ENCODE measurements around the gene TNFRSF19.
"Not testable (repeated sequence)": the region's sequence is repeated elsewhere in the genome, so short reads cannot be mapped to it uniquely, and the experiment has no call there.

The TNFRSF19 gene

GRCh38 chr13:23674795-23675640, 104.8 kb downstream of the TNFRSF19 start:
- Histone ChIP-seq H3K4me3 (IDR thresholded peaks at IDR 0.05; ENCODE audit: insufficient read depth, low read depth, low read length) (no peak overlapping the region), H3K4me1 (ENCODE audit: low read depth, poor library complexity, severe bottlenecking) (peaks cover 14% of the 10 kb centered on the region), H3K36me3 (ENCODE audit: insufficient read depth) (no peaks in the 10 kb centered on the region), H3K79me2 (ENCODE audit: insufficient read depth, low read depth) (no peaks in the 10 kb centered on the region), H4K20me1 (ENCODE audit: insufficient read depth) (no peaks in the 10 kb centered on the region), H3K27ac (no peak overlapping the region), H3K4me2 (no peak overlapping the region), H2AFZ (ENCODE audit: low read depth) (no peak overlapping the region), H3K27me3 (ENCODE audit: insufficient read depth, low read depth) (no peaks in the 10 kb centered on the region), H3K9ac (no peak overlapping the region)
- no peak for TF ChIP-seq CTCF (conservative IDR thresholded peaks at IDR 0.05; ENCODE audit: low read depth, low read length)

- peaks cover 14% of the 10 kb centered on the region for H3K4me1 ChIP-seq (ENCODE audit: low read depth, poor library complexity, severe bottlenecking)
- not testable (repeated sequence) for H3K27me3 ChIP-seq (ENCODE audit: insufficient read depth, low read depth); H4K20me1 ChIP-seq (ENCODE audit: insufficient read depth); H3K4me2 ChIP-seq; H3K4me3 ChIP-seq (IDR thresholded peaks at IDR 0.05; ENCODE audit: insufficient read depth, low read depth, low read length); H2AFZ ChIP-seq (ENCODE audit: low read depth); H3K36me3 ChIP-seq (ENCODE audit: insufficient read depth); H3K79me2 ChIP-seq (ENCODE audit: insufficient read depth, low read depth); H3K27ac ChIP-seq; H3K9ac ChIP-seq
Observed at GRCh38 chr13:23677679-23678288, 107.6 kb downstream of the TNFRSF19 start.

- H3K36me3 ChIP-seq (ENCODE audit: insufficient read depth): no peaks in the 10 kb centered on the region
- H3K4me2 ChIP-seq: peak overlapping the region; percentile 39; the same call in 1 of the 2 replicates
- H3K4me3 ChIP-seq (IDR thresholded peaks at IDR 0.05; ENCODE audit: insufficient read depth, low read depth, low read length): no peak overlapping the region
- H2AFZ ChIP-seq (ENCODE audit: low read depth): peak overlapping the region; percentile 16; the same call in 1 of the 2 replicates
- peaks cover 14% of the 10 kb centered on the region for H3K4me1 ChIP-seq (ENCODE audit: low read depth, poor library complexity, severe bottlenecking)
- TF ChIP-seq CTCF (conservative IDR thresholded peaks at IDR 0.05; ENCODE audit: low read depth, low read length): no peak
- no peaks in the 10 kb centered on the region for H4K20me1 ChIP-seq (ENCODE audit: insufficient read depth)
- no peaks in the 10 kb centered on the region for H3K27me3 ChIP-seq (ENCODE audit: insufficient read depth, low read depth)
- no peak overlapping the region for H3K9ac ChIP-seq
- H3K79me2 ChIP-seq (ENCODE audit: insufficient read depth, low read depth): no peaks in the 10 kb centered on the region
- H3K27ac ChIP-seq: no peak overlapping the region; the same call in 1 of the 2 replicates
Observed at GRCh38 chr13:23678795-23679194, 108.6 kb downstream of the TNFRSF19 start.

- no peak overlapping the region for H3K4me3 ChIP-seq (IDR thresholded peaks at IDR 0.05; ENCODE audit: insufficient read depth, low read depth, low read length)
- H3K4me2 ChIP-seq: peak overlapping the region; percentile 39; the same call in 1 of the 2 replicates
- H3K9ac ChIP-seq: no peak overlapping the region
- H3K79me2 ChIP-seq (ENCODE audit: insufficient read depth, low read depth): no peaks in the 10 kb centered on the region
- peaks cover 14% of the 10 kb centered on the region for H3K4me1 ChIP-seq (ENCODE audit: low read depth, poor library complexity, severe bottlenecking)
- H3K27me3 ChIP-seq (ENCODE audit: insufficient read depth, low read depth): no peaks in the 10 kb centered on the region
- no peak overlapping the region; the same call in 1 of the 2 replicates for H3K27ac ChIP-seq
- no peaks in the 10 kb centered on the region for H4K20me1 ChIP-seq (ENCODE audit: insufficient read depth)
- H2AFZ ChIP-seq (ENCODE audit: low read depth): no peak overlapping the region
- H3K36me3 ChIP-seq (ENCODE audit: insufficient read depth): no peaks in the 10 kb centered on the region
- no peak for TF ChIP-seq CTCF (conservative IDR thresholded peaks at IDR 0.05; ENCODE audit: low read depth, low read length)
Observed at GRCh38 chr13:23679220-23679619, 109.0 kb downstream of the TNFRSF19 start.
